ENCODE measurements around the gene KIF2A.

DNA sequence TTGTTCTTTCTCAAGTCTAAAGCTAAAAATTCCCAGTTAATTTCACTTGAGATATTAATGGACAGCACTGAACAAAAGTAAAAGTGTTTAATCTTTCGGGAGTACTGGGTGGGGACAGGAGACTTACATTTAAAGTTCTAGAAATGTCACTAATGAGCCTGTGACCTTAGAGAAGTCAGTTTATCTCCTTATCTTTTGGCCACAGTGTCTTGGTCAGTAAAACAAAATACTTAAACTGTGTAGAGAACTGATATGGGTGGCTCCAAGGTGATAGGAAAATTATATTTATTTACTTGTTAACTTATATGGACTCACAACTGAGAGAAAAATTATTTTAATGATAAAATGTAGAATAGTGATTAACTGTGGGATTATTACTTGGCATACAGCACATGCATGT is 115.4 kb downstream of the KIF2A start:
- TF ChIP-seq CTCF (conservative IDR thresholded peaks at IDR 0.05; ENCODE audit: low read length) = no peak
- no peak for TF ChIP-seq EZH2phosphoT487 (IDR thresholded peaks at IDR 0.05; ENCODE audit: borderline replicate concordance, low read depth, low read length)

Data from OCI-LY7 (cell line).